Measurements from ENCODE around the gene AGBL4.

The AGBL4 gene

GRCh38 chr1:48916130-48917069 is 1107.4 kb downstream of the AGBL4 start:
- peak; percentile 53 for TF ChIP-seq CTCF (IDR thresholded peaks at IDR 0.05)

GRCh38 chr1:48908606-48909005 is 1115.1 kb downstream of the AGBL4 start:
- TF ChIP-seq CTCF (IDR thresholded peaks at IDR 0.05), result no peak

- no peak for TF ChIP-seq CTCF (IDR thresholded peaks at IDR 0.05)
Measured at GRCh38 chr1:48906729-48907128, 1117.0 kb downstream of the AGBL4 start.

- TF ChIP-seq CTCF (IDR thresholded peaks at IDR 0.05), result no peak
Measured at GRCh38 chr1:48906164-48906563, 1117.6 kb downstream of the AGBL4 start.

- no peak for TF ChIP-seq CTCF (IDR thresholded peaks at IDR 0.05)
Measured at GRCh38 chr1:48903291-48903690, 1120.5 kb downstream of the AGBL4 start.

GRCh38 chr1:48898894-48899293 is 1124.9 kb downstream of the AGBL4 start:
- TF ChIP-seq CTCF (IDR thresholded peaks at IDR 0.05), result no peak

- TF ChIP-seq CTCF (IDR thresholded peaks at IDR 0.05), result no peak
Measured at GRCh38 chr1:48889615-48890014, 1134.1 kb downstream of the AGBL4 start.

All from LNCAP (cell line).